RWPE2 (cell line): ENCODE data around the gene SERPINE2.

Experiments used
- ATAC-seq: fragments of 200-7000 bp; cut with Tn5 transposase; 3 replicates; pipeline ENCODE4 v1.9.1; 2021; ENCODE audit warnings: low read depth
- DNase-seq: peaks from one replicate; pipeline ENCODE4 v3.0.0-alpha.2; 2020; ENCODE audit warnings: low spot score
- H3K27ac ChIP-seq: fragments of 450-650 bp; 2 replicates; pipeline ENCODE4 v1.5.1; 2017; ENCODE audit warnings: mild to moderate bottlenecking; ENCODE audit not compliant: poor library complexity, severe bottlenecking
- H3K27me3 ChIP-seq: fragments of 250-450 bp; sonication (Bioruptor Pico); 2 replicates; pipeline ENCODE4 v1.5.1; 2021; ENCODE audit warnings: mild to moderate bottlenecking, moderate library complexity; ENCODE audit not compliant: insufficient read depth, poor library complexity, severe bottlenecking
- H3K36me3 ChIP-seq: fragments of 250-450 bp; sonication (Bioruptor Pico); 2 replicates; pipeline ENCODE4 v1.5.1; 2020; ENCODE audit warnings: low read depth, mild to moderate bottlenecking, moderate library complexity
- H3K4me1 ChIP-seq: fragments of 250-450 bp; sonication (Bioruptor Pico); 2 replicates; pipeline ENCODE4 v1.5.1; 2021; ENCODE audit warnings: mild to moderate bottlenecking, moderate library complexity; ENCODE audit not compliant: insufficient read depth, poor library complexity, severe bottlenecking
- H3K4me3 ChIP-seq: fragments of 250-450 bp; sonication (Bioruptor Pico); 2 replicates; pipeline ENCODE4 v1.5.1; 2021; ENCODE audit warnings: mild to moderate bottlenecking, moderate library complexity; ENCODE audit not compliant: severe bottlenecking
- H3K9me3 ChIP-seq: fragments of 250-450 bp; sonication (Bioruptor Pico); 2 replicates; pipeline ENCODE4 v1.5.1; 2021; ENCODE audit warnings: mild to moderate bottlenecking, moderate library complexity; ENCODE audit not compliant: severe bottlenecking
- CTCF ChIP-seq: fragments of 450-650 bp; IDR thresholded peaks from one replicate; pipeline ENCODE4 v1.5.1; 2017; ENCODE audit warnings: mild to moderate bottlenecking, moderate library complexity; ENCODE audit not compliant: poor library complexity, severe bottlenecking

SERPINE2 gene

GRCh38 chr2:224022486-224022885 lies 16.6 kb downstream of the SERPINE2 start:
- DNase-seq (no peak), ATAC-seq (no peak)
- Histone ChIP-seq H3K9me3 (no peaks in the 10 kb centered on the region), H3K4me1 (peaks cover 15% of the 10 kb centered on the region), H3K27ac (no peak overlapping the region), H3K36me3 (no peaks in the 10 kb centered on the region), H3K4me3 (no peak overlapping the region), H3K27me3 (no peaks in the 10 kb centered on the region)
- no peak for TF ChIP-seq CTCF

- no peak for TF ChIP-seq CTCF
- no peak for DNase-seq
- Histone ChIP-seq H3K27ac (no peak overlapping the region), H3K4me1 (peaks cover 27% of the 10 kb centered on the region), H3K4me3 (no peak overlapping the region), H3K27me3 (no peaks in the 10 kb centered on the region), H3K36me3 (no peaks in the 10 kb centered on the region), H3K9me3 (no peaks in the 10 kb centered on the region)
- ATAC-seq, result no peak
Measured at GRCh38 chr2:224020523-224020922, 18.6 kb downstream of the SERPINE2 start.

DNA sequence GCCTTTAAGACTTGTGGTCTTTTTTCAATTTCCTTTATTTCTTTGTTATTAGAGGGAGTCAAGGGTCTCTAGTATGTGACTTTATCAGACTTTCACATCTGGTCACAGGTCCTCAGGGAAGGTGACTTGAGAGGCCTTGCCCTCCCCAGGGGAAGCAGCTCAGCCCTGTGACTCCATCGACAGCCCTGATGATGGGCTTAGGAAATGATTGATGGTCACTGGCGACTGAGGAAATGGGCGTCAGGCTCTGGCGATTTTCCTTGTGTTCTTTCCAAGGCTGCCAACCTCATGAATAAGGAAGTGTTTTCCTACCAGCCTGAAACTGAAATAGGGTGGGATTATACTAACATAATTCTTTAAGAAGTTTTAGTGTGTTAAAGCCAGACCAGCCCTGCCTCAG lies 21.1 kb downstream of the SERPINE2 start:
- no peaks in the 10 kb centered on the region for H3K27me3 ChIP-seq
- ATAC-seq (no peak), DNase-seq (no peak)
- peaks cover 19% of the 10 kb centered on the region for H3K4me1 ChIP-seq
- no peaks in the 10 kb centered on the region for H3K36me3 ChIP-seq
- H3K4me3 ChIP-seq, result no peak overlapping the region
- no peaks in the 10 kb centered on the region for H3K9me3 ChIP-seq
- no peak for TF ChIP-seq CTCF
- peak overlapping the region; percentile 15 for H3K27ac ChIP-seq

DNA sequence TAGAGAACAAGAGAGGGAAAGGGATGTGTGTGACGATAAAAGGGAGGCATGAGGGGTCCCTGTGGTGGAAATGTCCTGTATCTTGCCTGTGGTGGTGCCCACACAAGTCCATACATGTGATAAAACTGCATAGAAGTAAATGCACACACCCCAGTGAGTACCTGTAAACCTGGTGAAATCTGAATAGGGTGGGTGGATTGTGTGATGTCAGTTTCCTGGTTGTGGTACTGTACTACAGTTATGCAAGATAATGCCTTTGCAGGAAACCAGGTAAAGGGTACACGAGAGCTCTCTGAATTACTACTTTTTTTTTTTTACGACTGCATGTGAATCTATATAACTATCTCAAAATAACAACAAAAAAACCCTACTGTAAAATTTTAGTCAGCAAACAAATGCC lies 22.1 kb downstream of the SERPINE2 start:
- TF ChIP-seq CTCF, result no peak
- Histone ChIP-seq H3K36me3 (no peaks in the 10 kb centered on the region), H3K27me3 (no peaks in the 10 kb centered on the region), H3K27ac (peak overlapping the region; percentile 15), H3K4me3 (no peak overlapping the region), H3K4me1 (peaks cover 19% of the 10 kb centered on the region), H3K9me3 (no peaks in the 10 kb centered on the region)
- ATAC-seq, result peak; percentile 66
- no peak for DNase-seq

GRCh38 chr2:224014336-224014735 lies 24.8 kb downstream of the SERPINE2 start:
- ATAC-seq, result no peak

More at GRCh38 chr2:224014336-224014735, 24.8 kb downstream of the SERPINE2 start:
- DNase-seq, result no peak
- Histone ChIP-seq H3K36me3 (peaks cover 7% of the 10 kb centered on the region; the same call in 1 of the 2 replicates), H3K4me3 (no peak overlapping the region), H3K27ac (no peak overlapping the region), H3K4me1 (peaks cover 32% of the 10 kb centered on the region), H3K9me3 (no peaks in the 10 kb centered on the region), H3K27me3 (no peaks in the 10 kb centered on the region)
- TF ChIP-seq CTCF, result no peak
